Activated naive CD8-positive, alpha-beta T cell (primary cell): ENCODE results near the gene EVA1C.
"Not testable (repeated sequence)": the region's sequence is repeated elsewhere in the genome, so short reads cannot be mapped to it uniquely, and the experiment has no call there.

Experiments
- H3K27ac Mint-ChIP-seq: one replicate; pipeline ENCODE4 v1.8.0; 2021; ENCODE audit warnings: mixed read lengths
- H3K27me3 Mint-ChIP-seq: one replicate; pipeline ENCODE4 v1.8.0; 2021; ENCODE audit warnings: mixed read lengths
- H3K36me3 Mint-ChIP-seq: one replicate; pipeline ENCODE4 v1.8.0; 2021; ENCODE audit warnings: mixed read lengths
- H3K4me1 Mint-ChIP-seq: one replicate; pipeline ENCODE4 v1.8.0; 2021; ENCODE audit warnings: low read depth, mixed read lengths
- H3K4me3 Mint-ChIP-seq: one replicate; pipeline ENCODE4 v1.8.0; 2021; ENCODE audit warnings: mild to moderate bottlenecking, mixed read lengths
- H3K9me3 Mint-ChIP-seq: one replicate; pipeline ENCODE4 v1.8.0; 2021; ENCODE audit warnings: low read depth, mixed read lengths

EVA1C gene

GRCh38 chr21:32426592-32427051 is 14.1 kb downstream of the EVA1C start:
- H3K27me3 Mint-ChIP-seq = no peaks in the 10 kb centered on the region
- H3K4me3 Mint-ChIP-seq = no peak overlapping the region
- H3K4me1 Mint-ChIP-seq = no peaks in the 10 kb centered on the region
- no peak overlapping the region for H3K27ac Mint-ChIP-seq
- peaks cover 8% of the 10 kb centered on the region for H3K36me3 Mint-ChIP-seq
- no peaks in the 10 kb centered on the region for H3K9me3 Mint-ChIP-seq

DNA sequence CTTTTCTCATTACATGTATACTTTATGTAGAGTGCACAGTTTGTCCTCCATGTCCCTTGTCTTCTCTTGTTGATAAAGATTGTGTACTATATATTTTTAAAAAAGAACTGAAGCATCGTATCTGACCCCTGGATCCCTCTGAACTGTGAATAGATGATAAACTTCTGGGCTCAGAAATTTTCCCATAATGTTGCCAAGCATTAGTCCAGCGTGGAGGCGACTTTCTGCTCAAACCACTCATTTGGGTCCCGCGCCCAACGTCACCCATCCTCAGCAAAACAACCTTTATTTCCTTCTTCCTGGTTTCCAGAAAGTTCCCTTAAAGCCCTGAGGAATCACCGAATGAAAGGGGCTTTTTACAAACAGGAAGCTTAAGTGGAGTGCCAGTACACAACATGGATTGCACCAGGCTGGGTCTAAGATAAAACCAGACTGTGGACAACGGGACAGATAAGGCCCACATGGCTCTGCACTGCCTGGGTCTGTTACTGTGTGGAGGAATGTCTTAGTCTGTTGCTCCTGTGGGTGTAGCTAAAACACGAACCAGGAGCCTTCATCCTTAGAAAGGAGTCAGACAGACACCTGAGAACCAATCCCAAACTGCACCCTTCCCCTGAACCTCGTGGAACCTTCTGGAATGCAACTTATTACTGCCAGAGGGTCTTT is 15.6 kb downstream of the EVA1C start:
- Mint-ChIP-seq H3K27ac (no peak overlapping the region), H3K4me1 (peaks cover 4% of the 10 kb centered on the region), H3K36me3 (peaks cover 4% of the 10 kb centered on the region), H3K9me3 (no peaks in the 10 kb centered on the region), H3K27me3 (no peaks in the 10 kb centered on the region), H3K4me3 (no peak overlapping the region)

DNA sequence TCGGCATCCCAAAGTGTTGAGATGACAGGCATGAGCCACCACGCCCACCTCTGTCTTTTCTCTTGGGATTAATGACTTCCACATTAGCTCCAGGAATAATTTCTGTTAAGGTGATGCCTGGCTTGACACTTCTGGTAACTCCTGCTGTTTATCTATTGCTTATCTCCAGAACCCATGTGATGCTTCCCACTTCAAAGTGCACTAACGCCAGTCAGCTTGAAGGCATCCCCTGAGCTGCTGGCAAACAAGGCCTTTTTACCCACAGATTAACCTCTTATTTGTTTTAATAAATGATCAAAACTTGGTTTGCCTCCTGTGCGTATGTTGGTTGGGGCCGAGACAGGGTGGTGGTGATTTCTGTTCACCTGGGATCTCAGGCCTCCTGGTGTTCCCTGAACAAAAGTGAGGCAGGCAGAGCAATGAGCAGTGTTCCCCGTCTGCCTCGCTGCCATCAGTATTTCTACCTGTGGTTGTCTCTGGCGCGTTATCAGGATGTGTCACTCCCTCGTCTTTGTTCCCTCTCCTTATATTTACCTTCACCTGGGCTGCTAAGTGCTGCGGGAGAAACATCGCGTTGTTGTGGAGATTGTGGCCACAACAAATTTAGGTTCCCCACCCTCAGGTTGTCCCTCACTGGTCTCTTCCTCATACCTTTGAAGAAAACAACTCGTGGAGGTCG is 20.6 kb downstream of the EVA1C start:
- H3K9me3 Mint-ChIP-seq, H3K27ac Mint-ChIP-seq, H3K27me3 Mint-ChIP-seq: not testable (repeated sequence)

DNA sequence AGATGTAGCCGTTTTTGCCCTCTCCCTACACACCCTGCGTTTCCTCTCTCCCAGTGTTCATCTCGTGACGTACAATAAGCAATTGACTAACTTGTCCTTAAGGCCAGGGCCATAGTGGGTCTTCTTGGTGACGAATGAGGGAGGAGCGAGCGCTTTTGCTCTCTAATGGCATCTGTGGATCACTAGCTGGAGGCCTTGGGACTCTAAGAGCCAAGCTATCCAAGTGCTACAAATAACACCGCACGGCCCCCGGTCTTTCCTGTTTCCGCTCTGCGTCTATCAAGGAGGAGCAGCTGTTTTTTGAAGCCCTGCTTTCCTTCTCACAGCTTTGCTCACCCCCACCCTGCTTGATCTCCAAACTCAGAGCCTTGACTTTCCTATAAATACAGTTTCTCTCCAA is 25.2 kb downstream of the EVA1C start:
- no peaks in the 10 kb centered on the region for H3K9me3 Mint-ChIP-seq
- peaks cover 10% of the 10 kb centered on the region for H3K4me1 Mint-ChIP-seq
- no peak overlapping the region for H3K27ac Mint-ChIP-seq
- peaks cover 2% of the 10 kb centered on the region for H3K36me3 Mint-ChIP-seq
- no peaks in the 10 kb centered on the region for H3K27me3 Mint-ChIP-seq
- no peak overlapping the region for H3K4me3 Mint-ChIP-seq

More for the DNA sequence above, 20.6 kb downstream of the EVA1C start:
- H3K36me3 Mint-ChIP-seq, H3K4me3 Mint-ChIP-seq: not testable (repeated sequence)
- peaks cover 13% of the 10 kb centered on the region for H3K4me1 Mint-ChIP-seq

DNA sequence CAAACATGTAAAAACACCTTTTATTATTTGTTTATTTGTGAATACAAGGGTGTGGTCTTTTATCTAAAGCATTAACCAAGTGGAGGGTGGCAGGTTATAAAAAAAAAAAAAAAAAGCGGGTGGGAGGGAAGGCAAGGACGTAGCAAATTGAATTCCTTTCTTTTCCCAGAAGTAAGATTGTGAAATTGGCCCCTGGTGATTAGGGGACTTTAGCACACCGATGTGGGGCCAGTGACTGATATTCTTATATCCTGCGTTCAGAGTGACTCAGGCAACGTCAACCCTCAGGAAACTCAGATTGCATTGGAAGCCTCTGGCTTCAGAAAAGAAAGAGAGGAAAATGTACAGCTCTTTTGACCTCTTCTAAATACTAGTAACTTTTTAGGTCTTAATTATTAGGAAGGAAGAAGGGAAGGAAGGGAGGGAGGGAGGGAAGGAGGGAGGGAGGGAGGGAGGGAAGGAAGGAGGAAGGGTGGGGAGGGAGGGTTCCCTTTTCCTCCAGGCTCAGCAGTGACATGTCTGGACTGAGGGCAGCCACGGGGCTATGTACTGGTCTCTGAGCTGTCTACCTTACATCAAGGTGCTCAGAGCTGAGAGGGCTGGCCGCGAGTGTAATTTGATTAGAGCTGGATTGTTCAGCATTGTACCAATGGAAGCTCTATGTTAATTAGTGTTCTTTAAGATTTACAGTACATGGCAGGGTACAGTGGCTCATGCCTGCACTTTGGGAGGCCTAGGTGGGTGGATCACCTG is 30.2 kb downstream of the EVA1C start:
- no peak overlapping the region for H3K27ac Mint-ChIP-seq

DNA sequence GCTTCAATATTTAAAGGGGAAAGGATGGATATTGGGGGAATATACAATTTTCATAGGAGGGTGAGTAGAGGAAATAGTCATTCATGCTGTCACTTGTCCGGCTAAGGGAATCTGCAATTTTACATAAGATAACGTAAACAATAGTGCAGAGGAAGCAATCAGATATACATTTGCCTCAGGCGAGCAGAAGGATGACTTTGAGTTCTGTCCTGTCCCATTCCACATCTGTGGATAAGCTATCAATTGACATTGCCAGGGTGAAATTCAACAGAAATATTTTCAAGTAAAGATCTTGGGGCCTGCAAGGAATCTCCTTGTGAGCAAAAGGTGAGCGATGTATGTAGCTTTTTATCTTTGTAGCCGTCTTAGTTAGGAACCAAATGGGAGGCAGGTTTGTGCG is 32.6 kb downstream of the EVA1C start:
- Mint-ChIP-seq H3K9me3 (peaks cover 5% of the 10 kb centered on the region), H3K4me3 (no peak overlapping the region), H3K27ac (no peak overlapping the region), H3K27me3 (no peaks in the 10 kb centered on the region), H3K4me1 (no peaks in the 10 kb centered on the region), H3K36me3 (peaks cover 16% of the 10 kb centered on the region)

More for the DNA sequence above, 30.2 kb downstream of the EVA1C start:
- H3K4me1 Mint-ChIP-seq = peaks cover 5% of the 10 kb centered on the region
- H3K9me3 Mint-ChIP-seq = peaks cover 5% of the 10 kb centered on the region
- no peak overlapping the region for H3K4me3 Mint-ChIP-seq
- no peaks in the 10 kb centered on the region for H3K27me3 Mint-ChIP-seq
- H3K36me3 Mint-ChIP-seq = peaks cover 16% of the 10 kb centered on the region

GRCh38 chr21:32446440-32446839 is 33.9 kb downstream of the EVA1C start:
- not testable (repeated sequence) for H3K27ac Mint-ChIP-seq, H3K27me3 Mint-ChIP-seq, H3K4me1 Mint-ChIP-seq, H3K9me3 Mint-ChIP-seq, H3K4me3 Mint-ChIP-seq
- H3K36me3 Mint-ChIP-seq = peaks cover 16% of the 10 kb centered on the region

GRCh38 chr21:32447224-32447623 is 34.7 kb downstream of the EVA1C start:
- Mint-ChIP-seq H3K4me1 (no peaks in the 10 kb centered on the region), H3K27ac (no peak overlapping the region), H3K4me3 (no peak overlapping the region), H3K9me3 (peaks cover 5% of the 10 kb centered on the region), H3K27me3 (no peaks in the 10 kb centered on the region), H3K36me3 (peaks cover 16% of the 10 kb centered on the region)

DNA sequence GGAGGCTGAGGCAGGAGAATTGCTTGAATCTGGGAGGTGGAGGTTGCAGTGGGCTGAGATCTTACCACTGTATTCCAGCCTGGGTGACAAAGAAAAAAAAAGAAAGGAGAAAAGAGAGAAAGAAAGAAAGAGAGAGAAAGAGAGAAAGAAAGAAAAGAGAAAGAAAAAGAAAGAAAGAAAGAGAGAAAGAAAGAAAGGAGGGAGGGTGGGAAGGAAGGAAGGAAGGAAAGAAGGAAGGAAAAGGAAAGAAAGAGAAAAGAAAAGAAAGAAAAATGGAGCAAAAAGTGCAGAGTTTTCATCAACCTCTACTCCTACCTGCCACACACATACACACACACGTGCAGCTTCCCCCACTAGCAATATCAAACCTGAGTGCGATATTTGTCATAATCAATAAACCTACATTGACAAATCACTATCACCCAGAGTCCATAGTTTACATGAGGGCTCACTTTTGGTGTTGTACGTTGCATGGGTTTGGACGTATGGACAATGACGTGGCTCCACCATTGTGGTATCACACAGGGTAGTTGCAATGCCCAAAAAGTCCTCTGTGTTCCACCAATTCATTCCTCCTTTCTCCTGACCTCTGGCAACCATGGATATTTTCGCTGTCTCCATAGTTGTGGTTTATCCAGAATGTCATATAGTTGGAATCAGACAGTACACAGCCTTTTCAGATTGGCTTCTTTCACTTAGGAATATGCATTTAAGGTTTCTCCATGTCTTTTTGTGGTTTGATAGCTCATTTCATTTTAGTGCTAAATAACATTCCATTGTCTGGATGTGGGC is 36.5 kb downstream of the EVA1C start:
- Mint-ChIP-seq H3K27me3 (no peaks in the 10 kb centered on the region), H3K9me3 (peaks cover 1% of the 10 kb centered on the region), H3K4me3 (no peak overlapping the region), H3K27ac (no peak overlapping the region), H3K4me1 (no peaks in the 10 kb centered on the region), H3K36me3 (peaks cover 12% of the 10 kb centered on the region)

DNA sequence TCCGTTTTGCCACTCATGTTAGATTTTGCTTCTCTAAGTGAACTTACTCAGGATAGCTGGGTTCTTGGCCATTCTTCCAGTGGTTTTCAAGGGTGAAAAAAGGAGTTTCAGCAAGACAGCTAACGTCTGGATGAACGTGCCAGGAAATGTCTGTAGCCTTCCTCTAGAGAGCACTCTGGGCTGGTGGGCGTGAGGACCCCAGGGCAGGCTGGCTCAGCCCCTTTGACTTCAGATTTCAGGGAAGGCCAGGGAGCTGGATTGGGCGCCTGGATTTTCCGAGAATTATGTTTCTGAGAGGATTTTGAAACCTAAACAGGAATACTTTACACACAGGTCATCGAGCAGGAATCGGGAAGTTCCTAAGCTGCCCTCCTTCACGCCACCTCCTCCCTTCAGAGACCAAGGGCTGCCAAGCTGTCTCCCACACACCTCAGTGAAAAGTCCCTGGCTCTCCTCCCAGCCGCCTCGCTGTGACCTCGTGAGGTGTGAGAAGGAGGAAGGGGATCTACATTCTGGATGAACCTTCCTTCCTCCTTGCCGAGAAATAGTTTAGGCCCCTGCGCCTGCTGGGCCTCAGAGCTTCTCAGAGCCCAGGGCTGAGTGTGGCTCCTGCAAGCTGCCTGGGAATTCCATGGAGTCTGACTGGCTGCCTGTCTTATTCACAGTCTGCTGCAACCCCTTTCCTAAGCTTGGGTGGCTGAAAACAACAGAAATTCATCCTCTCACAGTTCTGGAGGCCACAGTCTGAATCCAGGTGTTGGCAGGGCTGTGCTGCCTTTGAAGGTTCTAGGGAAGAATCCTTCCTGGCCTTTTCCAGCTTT is 38.6 kb downstream of the EVA1C start:
- not testable (repeated sequence) for H3K27ac Mint-ChIP-seq, H3K9me3 Mint-ChIP-seq, H3K36me3 Mint-ChIP-seq, H3K4me1 Mint-ChIP-seq, H3K4me3 Mint-ChIP-seq, H3K27me3 Mint-ChIP-seq

DNA sequence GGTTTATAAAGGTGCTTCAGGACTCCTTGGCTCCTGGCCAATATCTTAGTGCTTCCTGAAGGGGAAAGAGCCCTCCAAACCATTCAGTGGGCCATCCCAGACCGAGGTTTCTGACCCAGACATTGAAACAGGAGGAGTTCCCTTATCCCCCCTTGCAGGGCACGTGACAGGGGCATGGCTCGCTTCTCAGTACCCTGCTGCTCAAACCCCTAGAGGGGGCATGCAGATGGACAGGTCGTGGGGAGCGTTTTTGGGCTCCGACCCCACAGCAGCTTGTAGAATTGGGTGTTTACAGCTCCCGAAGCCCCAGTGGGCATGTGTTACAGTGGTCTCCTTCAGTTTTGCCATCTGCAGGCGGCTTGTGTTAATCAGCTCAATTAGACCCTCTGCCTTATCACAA is 39.7 kb downstream of the EVA1C start:
- H3K27me3 Mint-ChIP-seq, H3K36me3 Mint-ChIP-seq, H3K9me3 Mint-ChIP-seq, H3K27ac Mint-ChIP-seq, H3K4me3 Mint-ChIP-seq, H3K4me1 Mint-ChIP-seq: not testable (repeated sequence)

DNA sequence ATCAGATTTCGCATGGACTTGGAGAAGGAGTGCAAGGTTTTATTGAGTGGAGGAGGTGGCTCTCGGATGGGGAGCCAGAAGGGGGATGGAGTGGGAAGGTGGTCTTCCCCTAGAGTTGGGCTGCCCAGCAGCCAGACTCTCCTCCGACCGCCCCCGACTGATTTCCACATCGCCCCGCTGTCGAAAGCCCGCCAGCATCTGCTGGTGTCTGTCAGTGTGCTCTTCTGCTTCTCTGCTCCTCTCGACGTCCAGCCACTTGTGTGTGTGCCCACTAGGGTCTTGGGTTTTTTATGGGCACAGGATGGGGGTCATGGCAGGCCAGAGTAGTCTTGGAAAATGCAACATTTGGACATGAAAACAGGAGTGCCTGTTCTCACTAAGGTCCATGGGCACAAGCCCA is 40.1 kb downstream of the EVA1C start:
- Mint-ChIP-seq H3K27me3 (no peaks in the 10 kb centered on the region), H3K36me3 (peaks cover 4% of the 10 kb centered on the region), H3K4me3 (no peak overlapping the region), H3K9me3 (no peaks in the 10 kb centered on the region), H3K4me1 (no peaks in the 10 kb centered on the region), H3K27ac (no peak overlapping the region)

GRCh38 chr21:32455548-32455947 is 43.0 kb downstream of the EVA1C start:
- no peaks in the 10 kb centered on the region for H3K27me3 Mint-ChIP-seq
- no peaks in the 10 kb centered on the region for H3K9me3 Mint-ChIP-seq
- no peaks in the 10 kb centered on the region for H3K4me1 Mint-ChIP-seq
- no peak overlapping the region for H3K4me3 Mint-ChIP-seq
- H3K36me3 Mint-ChIP-seq = peaks cover 11% of the 10 kb centered on the region
- no peak overlapping the region for H3K27ac Mint-ChIP-seq

DNA sequence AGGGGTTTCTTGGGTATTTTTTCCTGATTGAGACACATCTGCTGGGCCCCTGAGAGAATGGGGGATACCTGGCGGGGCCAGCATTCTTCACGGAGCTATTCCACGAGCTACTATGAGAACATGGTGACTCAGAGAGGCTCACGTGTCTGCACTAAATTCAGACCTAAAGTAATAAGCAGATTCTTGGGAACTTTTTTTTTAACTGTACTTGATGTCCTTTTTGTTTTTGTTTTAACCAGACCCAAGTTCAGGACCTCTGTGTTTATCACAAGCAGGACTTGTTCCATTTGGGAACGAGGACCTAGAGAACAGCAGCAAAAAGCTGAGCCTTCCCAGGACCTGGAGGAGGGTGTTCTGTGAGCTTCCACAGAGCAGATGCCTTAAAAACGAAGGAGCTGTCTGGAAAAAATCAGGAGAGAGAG is 44.0 kb downstream of the EVA1C start:
- Mint-ChIP-seq H3K36me3 (peaks cover 16% of the 10 kb centered on the region), H3K27ac (no peak overlapping the region), H3K4me1 (no peaks in the 10 kb centered on the region), H3K27me3 (no peaks in the 10 kb centered on the region), H3K4me3 (no peak overlapping the region), H3K9me3 (no peaks in the 10 kb centered on the region)
